Stimulated activated CD8-positive, alpha-beta memory T cell treated with anti-CD3 and anti-CD28 coated beads, Interleukin-7, amount 100 ng/mL, for 48 hours (primary cell): Measurements from ENCODE around the gene SMC1A.
"Not testable (repeated sequence)": the region's sequence is repeated elsewhere in the genome, so short reads cannot be mapped to it uniquely, and the experiment has no call there.

ENCODE experiments used
- DNase-seq, 2 donors: peaks; one replicate each; pipeline ENCODE4 v3.0.0-alpha.2; 2020; ENCODE audit warnings: low read depth in 1 of 2; ENCODE audit errors: extremely low read depth in 1 of 2

Gene SMC1A

DNA sequence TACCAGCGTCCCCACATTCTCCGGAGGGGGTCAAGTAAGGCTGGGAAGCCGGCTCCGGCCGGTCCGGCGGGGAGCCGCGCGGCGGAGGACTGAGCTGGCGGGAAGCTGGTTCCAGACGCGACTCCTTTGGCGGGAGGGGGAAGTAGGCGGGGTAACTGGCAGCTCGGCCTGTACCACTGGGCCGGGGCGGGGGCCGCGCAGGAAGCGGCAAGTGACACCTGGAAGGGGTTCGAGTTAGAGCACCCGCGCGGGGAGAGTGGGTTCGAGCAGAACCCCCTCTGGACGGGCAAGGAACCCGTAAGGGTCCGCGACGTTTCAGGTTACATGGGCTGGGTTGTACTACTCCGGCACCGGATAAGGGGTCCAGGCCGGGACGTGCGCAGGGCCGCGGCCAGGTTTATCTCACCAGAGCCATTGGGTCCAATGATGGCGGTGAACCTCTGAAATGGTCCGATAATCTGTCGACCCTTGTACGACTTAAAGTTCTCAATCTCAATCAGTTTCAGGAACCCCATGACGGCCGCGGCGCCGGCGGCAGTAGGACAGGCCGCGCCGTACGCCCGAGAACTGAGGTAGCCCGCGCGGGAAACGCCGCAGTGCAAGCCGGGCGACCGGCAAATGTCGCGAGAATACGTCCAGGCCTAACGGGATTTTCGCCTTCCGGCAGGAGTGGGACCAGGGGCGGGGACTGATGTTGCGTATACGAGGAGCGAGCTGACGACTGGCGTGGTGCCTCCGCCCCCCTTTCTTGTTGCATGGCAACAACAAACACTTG, at the start of gene SMC1A:
Gene SMC1A (minus strand): TSS at position 569 of the 775 bp plus-strand sequence. CDS start 54 bp downstream, at position 515.
- peak; percentile 92 to 95 for DNase-seq

DNA sequence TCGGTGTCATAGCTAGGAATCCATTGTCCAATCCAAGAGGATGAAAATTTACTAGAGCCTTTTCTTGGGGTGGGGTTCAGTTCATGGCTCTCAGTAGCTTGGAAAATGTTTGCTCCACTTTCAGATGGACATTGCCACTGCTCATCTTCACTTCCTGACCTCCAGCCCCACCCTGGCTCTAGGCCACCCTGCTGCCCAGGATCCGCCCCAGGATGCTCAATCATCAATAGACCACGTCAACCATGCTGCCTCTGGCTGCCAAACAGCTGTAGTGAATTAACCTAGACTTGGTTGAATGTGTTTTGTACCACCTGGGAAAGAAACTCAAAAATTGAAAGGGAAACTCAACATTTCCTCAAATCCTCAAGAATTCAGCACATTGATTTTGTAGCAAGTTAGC, 48.9 kb upstream of the SMC1A start:
- no peak for DNase-seq

DNA sequence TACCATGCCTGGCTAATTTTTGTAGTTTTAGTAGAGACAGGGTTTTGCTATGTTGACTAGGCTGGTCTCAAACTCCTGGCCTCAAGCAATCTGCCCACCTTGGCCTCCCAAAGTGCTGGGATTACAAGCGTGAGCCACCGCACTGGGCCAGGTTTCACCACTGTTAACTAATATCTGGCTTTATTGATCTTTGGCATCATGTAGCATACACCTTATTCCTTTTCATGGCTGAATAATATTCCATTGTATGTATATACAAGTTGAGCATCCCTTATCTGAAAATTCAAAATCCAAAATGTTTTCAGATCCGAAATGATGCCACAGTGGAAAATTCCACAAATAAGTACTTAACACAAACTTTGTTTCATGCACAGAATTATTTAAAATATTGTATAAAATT, 46.2 kb upstream of the SMC1A start:
- DNase-seq = not testable (repeated sequence)

DNA sequence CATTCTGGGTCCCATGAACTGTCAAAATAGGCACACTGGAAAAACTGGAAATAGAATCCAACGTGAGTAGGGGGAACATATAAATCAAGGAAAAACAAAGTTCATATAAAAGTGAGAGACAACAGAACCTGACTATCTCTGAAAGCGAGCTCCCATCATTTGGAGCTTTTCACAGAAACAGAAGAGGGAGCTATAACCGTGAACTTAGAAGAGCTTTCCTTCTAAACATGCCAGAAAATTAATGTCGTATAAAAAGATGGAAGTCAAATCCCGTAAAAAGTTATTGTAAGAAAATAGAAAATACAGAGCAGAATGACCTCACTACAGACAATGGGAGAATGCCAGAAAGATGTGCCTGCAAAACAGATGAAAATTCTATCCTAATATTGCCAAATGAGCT, 35.6 kb upstream of the SMC1A start:
- DNase-seq = no peak

DNA sequence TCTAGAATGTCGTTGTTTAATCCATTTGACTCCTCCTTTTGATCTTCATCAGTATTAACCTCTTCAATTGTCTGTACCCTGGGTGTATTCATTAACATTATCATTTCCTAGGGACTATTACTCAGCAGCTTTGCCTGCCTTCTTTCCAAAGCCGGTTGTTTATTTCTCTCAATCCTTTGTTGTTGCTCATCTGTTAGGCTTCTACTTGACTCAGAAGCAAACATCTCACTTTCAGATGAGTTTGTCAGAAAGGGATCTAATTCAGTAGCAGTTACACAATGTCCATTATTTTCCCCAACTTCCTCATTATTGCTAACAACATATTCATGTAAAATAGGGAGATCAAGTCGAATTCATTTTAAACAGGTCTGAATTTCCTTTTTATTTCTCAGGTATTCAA, 33.8 kb upstream of the SMC1A start:
- DNase-seq = no peak

DNA sequence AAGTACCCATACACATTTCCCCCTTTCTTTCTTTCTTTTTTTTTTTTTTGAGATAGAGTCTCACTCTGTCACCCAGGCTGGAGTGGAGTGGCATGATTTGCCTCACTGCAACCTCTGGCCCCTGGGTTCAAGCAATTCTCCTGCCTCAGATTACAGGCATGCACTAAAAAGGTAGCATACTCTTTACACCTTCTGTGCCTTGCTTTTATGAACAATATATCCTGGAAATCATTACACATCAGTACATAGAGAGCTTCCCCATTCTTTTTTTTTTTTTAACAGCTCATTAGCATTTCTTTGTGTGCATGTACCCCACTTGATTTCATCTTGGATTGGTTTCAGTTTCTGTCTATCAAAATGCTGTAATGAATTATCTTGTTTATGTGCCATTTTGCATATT, 30.4 kb upstream of the SMC1A start:
- DNase-seq = no peak

DNA sequence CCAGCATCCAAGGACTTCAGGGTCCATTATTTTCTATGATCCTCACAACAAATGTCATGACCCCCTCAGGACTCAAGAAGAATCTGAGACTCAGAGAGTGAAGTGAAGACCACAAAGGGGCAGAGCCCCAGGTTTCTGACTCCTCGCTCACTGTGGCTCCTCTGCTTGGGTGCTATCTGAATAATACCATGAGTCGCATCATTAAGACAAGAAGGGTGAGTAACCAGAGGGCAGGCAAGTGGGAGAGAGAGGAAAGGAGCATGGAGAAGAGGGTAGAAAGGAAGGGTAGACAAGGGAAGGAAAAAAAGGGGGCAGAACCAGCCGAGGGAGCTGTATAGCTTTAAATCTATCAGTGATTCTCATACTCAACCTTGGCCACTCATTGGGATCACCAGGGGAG, 27.2 kb upstream of the SMC1A start:
- no peak for DNase-seq

DNA sequence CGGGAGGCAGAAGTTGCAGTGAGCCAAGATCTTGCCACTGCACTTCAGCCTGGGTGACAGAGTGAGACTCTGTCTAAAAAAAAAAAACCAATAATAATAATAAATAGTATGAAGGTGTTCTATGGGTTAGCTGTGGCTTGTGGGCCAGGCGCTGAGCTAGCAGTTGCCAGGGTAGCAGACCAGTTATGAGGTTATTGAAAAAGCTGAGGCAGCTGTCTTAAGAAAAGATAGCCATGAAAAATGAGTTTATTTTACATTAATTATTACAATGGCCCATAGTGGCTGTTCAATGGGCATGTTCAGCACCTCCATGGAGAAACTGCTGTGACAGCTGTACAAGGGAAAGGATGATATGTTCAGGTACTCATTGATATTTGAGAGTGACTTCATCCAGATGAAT, 25.0 kb upstream of the SMC1A start:
- DNase-seq = no peak

DNA sequence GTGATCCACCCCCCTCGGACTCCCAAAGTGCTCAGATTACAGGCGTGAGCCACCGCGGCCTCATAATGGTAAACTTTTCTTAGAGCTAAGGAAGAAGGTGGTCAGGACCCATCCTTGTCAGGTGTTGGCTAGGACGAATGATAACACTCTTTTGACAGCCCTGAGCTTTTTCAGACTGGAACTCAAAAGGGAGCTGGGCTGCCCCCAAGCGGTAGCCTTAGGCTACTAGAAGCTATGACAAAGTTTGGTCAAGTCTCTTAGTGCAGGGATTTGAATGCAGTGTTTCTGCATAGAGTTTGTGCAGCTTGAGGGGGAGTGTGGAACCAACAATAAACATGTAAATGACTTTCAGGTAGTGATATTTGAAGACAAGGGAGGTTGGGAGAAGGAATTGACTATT, 23.5 kb upstream of the SMC1A start:
- no peak for DNase-seq

DNA sequence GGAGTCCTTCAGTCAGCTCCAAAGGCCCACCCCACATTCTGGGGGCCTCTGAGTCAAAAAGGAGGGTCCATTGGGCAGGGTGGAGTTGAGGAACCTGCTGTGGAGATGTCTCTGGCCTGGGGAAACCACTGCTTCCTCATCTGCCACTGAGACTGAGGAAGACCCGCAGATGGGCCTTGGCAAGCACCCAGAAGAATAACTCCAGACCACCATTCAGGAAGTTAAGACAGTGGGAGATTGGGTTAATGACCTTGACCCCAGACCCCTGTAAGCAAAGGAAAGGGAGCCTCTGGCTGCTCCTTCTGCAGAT, 19.8 kb upstream of the SMC1A start:
- DNase-seq = no peak

DNA sequence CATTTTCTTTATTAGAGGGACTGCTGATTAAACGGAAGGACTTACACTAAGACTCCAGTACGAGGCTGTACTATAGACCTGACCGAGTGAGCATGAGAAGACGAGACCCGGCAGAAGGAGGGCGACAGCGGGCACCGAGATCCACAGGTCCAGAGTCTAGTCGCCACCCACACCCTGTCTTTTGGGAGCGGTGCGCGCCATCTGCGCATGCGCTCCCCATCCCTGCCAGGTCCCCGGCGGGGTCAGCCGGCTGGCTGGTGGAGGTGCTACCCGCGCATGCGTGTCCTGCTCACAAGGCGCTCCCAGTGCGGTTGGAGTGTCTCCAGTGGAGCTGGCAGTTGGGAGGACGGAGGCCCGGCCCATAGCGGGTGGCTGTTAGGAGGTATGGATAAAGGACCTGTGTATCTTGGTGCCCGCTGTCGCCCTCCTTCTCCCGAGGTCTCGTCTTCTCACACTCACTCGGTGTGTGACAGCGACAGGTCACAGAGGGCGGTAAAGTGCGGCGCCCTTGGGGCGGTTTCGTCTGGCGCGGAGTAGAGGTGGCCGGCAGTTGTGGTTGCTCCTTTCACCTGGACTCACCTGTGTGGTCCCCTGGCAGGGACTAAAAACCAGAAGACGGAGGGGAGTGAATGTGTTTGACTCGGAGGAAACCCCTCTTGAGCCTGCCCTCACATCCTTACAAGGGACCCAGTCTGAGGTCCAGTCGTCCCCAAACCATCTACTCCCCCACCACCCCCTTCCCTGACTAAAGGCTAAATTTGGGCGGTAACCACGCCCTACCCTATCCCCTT, 19.3 kb upstream of the SMC1A start:
- DNase-seq = peak; percentile 57 to 72

DNA sequence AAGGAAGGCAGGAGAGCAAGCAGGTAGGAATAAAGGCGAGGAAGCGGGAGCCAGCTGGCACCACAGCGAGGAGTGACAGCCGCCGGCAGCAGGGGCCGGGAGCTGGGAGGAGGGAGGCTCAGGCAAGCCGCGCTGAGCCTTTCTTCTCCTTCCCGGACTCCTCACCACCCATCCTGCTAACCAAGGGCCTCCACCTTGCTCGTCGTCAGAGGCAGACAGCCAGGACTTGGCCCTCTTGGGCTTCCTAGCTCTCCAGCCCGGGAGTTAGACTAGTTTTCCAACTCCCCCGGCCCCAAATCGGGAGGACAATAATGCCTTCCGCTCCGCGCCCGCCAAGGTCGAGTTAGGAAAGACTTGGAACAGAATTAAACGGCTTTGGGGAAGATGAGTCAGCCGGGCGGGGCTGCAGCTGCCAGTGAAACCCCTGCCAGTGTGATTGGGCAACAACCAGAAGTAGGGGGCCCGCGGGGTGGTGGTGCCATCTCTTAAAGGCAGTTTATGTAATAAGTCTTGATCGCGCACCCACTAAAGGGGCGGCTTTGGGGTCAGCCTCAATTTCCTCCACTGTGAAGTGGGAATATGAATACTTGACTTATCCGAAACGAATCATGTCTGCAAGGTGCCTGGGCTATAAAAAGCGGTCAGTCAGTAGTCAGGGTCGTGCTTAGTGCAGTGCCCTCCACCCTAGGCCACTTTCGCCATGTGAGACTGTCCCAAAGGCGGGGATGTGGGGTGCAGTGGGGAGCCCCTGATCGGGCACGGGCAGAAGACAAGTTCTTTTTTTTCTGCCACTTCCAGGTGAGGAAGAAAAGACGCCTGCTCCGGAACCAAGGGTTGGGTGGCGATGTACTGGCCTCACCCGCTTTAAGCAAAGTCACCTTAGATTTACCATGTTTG, 18.4 kb upstream of the SMC1A start:
- DNase-seq = no peak

DNA sequence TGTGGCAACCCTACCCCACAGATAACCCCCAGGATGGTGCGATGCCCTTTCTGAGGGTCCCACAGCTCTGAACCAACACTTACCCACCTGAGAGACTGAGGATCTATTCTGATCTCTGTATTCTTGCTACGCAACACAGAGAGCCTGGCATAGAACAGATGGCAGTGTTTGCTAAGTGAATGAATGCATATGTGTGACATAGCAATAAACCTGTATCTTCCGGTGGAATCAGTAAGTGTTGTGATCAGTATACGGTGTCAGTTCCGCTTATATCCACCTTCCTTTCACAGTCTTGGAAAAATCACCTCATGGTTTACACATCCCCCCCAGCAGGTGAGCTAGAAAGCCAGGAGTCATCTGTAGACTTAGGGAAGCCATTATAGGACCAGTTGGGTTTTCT, 17.6 kb upstream of the SMC1A start:
- DNase-seq = no peak

DNA sequence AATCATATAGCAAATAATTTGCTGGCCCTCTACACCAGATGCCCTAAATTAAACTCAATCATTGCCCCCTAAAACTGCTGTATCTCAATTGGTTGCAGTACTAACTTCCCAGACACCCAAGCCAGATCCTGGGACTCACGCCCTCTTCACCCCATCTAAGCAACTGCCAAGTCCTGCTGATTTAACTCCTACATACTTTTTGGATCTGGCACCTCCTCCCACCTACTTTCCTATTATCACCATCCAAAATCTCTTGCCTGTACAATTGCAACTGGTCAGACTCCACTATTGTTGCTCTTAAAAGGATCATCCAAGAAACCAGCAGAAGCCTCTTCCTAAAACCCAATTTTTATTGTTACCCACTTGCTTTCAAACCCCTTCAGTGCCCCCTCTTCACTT, 16.4 kb upstream of the SMC1A start:
- DNase-seq = no peak

DNA sequence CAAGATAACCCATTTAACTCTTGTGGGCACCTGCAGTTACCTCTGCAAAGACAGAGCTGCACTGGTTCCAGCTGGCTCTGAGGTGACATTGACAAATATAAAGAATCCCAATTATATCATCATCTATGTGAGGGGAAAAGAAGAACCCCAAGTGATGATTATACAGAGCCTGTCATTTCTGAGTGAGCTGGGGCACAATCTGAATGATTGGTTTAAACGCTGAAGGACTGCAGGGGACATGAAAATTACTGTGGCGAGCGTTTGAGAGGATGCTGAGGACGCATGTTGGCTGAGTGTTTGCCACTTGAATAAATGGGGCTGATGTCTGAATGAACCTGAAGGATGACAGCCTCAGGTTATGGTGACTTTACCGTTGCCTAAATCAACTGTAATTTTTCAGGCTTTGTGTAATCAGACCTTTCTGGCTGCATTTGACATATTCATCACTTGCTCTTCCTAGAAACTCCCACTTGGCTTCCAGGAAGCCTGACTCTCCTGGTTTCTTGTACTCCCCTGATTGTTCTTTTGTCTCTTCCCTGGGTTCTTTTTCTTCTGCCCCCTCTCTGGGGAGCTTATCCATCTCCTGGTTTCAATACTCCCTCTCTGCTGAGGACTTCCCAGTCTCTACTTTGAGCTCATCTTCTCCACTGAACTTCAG, 15.8 kb upstream of the SMC1A start:
- DNase-seq = no peak

DNA sequence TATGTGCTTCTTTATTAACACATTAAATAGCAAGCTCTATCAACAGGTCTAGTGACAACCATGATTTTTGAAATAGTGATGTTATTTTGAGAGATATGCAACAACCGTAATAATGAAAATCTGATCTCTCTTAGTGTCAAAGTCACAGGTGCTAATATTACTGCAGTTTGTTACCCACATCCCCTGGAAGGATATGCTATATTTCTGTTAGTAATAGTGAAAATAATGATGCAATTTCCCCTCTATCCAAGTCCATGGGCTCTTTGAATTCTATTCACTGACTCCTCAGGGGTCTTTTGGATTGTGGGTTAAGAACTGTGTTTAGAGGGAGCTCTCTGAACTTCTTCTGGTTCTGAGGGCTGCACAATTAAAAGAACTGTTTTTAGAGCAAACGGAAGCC, 14.8 kb upstream of the SMC1A start:
- no peak for DNase-seq

DNA sequence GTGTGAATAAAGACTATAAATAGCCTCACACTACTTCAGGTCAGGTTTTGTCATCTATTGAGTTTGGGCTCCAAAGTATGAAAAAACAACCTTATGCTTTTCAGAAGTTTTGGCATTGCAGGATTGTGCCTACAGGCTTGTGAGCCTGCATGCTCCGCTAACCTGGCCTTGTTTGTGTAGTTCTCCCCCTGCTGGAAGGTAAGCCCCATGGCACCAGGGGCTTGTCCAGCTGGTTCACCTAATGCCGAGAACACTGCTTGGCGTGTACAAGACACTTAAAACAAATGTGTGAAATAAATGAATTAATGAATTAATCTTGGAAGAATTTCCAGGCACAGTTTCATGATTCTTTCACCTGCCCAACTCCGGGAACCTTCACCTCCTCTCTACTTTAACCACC, 13.5 kb upstream of the SMC1A start:
- DNase-seq = no peak

DNA sequence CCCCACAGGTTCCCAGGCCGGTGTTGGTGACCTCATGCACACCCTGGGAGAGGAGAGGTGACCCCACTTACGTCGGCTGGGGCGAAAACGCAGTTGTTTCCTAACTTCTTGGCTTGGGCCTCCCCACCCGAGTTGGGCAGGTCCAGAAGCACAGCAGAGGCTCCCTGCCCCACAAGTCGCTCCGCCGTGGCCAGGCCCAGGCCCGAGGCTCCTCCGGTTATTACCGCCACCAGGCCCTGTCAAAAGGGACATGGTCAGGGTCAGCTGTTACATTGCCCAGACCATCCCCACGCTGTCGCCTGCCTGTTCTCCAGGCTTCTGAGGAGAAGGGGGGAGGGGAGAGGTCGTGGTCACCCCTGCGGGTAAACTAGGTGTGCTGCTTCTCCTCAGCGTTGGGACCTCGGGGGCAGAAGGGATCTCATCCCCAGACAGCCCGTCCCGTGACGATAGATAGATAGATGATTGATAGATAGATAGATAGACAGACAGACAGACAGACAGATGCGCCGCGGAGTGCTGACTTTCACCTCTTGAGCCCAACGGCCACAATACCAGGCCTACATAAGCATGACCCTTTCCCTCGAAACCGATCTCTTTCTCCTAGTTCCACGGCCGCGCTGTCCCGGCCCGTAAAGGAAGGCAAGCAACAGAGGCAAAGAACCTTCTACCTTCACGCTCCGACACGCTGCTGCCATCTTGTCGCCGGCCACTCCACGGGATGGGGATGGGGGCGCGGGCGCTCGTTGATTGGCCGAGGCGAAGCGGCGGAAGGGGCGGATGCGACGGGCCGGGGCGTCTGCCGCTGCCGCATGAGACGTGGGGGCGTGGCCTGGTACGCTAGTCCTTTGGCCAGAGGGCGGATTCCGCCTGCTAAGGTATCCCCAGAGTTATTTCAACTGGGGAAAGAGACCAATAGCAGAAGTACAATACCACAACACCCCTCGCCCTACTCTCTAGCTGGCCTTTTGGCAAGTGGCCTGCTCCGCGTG, 11.5 kb upstream of the SMC1A start, which contains the start of gene HSD17B10:
Gene HSD17B10 (minus strand): TSS at position 720 of the 989 bp plus-strand sequence. CDS start 25 bp downstream, at position 695.
- peak; percentile 69 to 79 for DNase-seq

DNA sequence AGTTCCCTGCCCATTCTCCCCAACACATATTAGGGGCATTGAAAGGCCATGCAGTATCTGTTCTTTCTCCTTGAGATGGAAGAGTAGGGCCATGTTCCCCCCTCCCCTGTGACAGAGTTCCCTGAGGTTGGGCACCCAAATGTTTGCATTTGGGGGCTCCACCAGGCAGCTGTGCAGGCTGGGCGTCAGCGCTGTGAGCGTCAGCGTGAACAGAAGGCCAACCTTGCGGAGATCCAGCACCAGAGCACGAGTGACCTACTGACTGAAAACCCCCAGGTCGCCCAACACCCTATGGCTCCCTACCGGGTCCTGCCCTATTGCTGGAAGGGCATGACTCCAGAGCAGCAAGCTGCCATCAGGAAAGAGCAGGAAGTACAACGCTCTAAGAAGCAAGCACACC, 7.8 kb upstream of the SMC1A start:
- DNase-seq = no peak

DNA sequence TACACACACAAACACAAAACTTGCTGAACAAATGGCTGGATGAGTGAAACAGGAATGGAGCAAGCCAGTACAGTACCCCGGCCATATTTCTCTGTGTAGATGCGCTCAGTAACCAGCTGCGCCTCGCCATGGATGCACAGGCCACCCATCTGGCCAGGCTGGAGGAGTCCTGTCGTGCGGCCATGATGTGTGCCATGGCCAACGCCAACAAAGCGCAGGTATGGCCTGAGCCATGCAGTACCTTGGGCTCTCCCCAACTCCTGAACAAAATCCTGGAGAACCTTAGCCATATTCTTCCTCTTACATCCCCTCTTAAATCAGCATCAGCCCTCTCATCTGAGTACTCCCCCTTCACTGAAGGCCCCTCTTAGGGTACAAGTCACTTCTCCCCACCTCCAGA, 7.3 kb upstream of the SMC1A start:
- no peak for DNase-seq
